ENCODE data around the gene SEMA4D.
A peak's percentile ranks its signal among the peaks of the same experiment; 100 is the strongest.

Gene SEMA4D

GRCh38 chr9:89364666-89365531 lies 133.0 kb downstream of the SEMA4D start:
- DNase-seq = peak; percentile 9

- peak; percentile 3 for DNase-seq
Measured at GRCh38 chr9:89363921-89364665, 133.8 kb downstream of the SEMA4D start.

GRCh38 chr9:89363311-89363670 lies 134.6 kb downstream of the SEMA4D start:
- no peak for DNase-seq

GRCh38 chr9:89362647-89363310 lies 135.1 kb downstream of the SEMA4D start:
- DNase-seq = no peak

- DNase-seq = no peak
Measured at GRCh38 chr9:89361816-89362646, 135.9 kb downstream of the SEMA4D start.

GRCh38 chr9:89361031-89361430 lies 136.9 kb downstream of the SEMA4D start:
- DNase-seq = no peak

- no peak for DNase-seq
Measured at GRCh38 chr9:89360465-89360864, 137.4 kb downstream of the SEMA4D start.

GRCh38 chr9:89359751-89360261 lies 138.1 kb downstream of the SEMA4D start:
- no peak for DNase-seq

- DNase-seq = no peak
Measured at GRCh38 chr9:89358985-89359384, 138.9 kb downstream of the SEMA4D start.

- DNase-seq = no peak
Measured at GRCh38 chr9:89358376-89358916, 139.5 kb downstream of the SEMA4D start.

GRCh38 chr9:89357331-89358197 lies 140.3 kb downstream of the SEMA4D start:
- no peak for DNase-seq

- DNase-seq = no peak
Measured at GRCh38 chr9:89356782-89357181, 141.1 kb downstream of the SEMA4D start.

GRCh38 chr9:89354471-89354870 lies 143.4 kb downstream of the SEMA4D start:
- no peak for DNase-seq

GRCh38 chr9:89353989-89354388 lies 143.9 kb downstream of the SEMA4D start:
- DNase-seq = no peak

GRCh38 chr9:89352874-89353649 lies 144.9 kb downstream of the SEMA4D start:
- DNase-seq = no peak

- no peak for DNase-seq
Measured at GRCh38 chr9:89352451-89352850, 145.5 kb downstream of the SEMA4D start.

- no peak for DNase-seq
Measured at GRCh38 chr9:89351584-89352300, 146.2 kb downstream of the SEMA4D start.

GRCh38 chr9:89350988-89351557 lies 146.8 kb downstream of the SEMA4D start:
- no peak for DNase-seq

- DNase-seq = no peak
Measured at GRCh38 chr9:89349607-89350006, 148.3 kb downstream of the SEMA4D start.
